Measurements from ENCODE around the gene ERLIN1. TPM values are rescaled to one million over a fixed set of nuclear protein-coding genes. Genes with fewer than 3 reads are reported as not detected.

ERLIN1 gene
- total RNA-seq, 1 experiment from 2014 or later = 54.9 TPM

GRCh38 chr10:100131571-100131970 is 54.3 kb downstream of the ERLIN1 start:
- no peak for DNase-seq (ENCODE audit: low spot score)
- no peaks in the 10 kb centered on the region for H3K9me3 ChIP-seq (ENCODE audit: low read depth, low read length, poor library complexity, severe bottlenecking)
- TF ChIP-seq EZH2 (IDR thresholded peaks at IDR 0.05; ENCODE audit: borderline replicate concordance, low read depth, low read length, poor library complexity, severe bottlenecking) = no peak
- no peak for TF ChIP-seq CTCF (conservative IDR thresholded peaks at IDR 0.05; ENCODE audit: low read depth, low read length)
- ChIA-PET CTCF (no interaction called here), POLR2A (ENCODE audit: low non-redundant PET) (no interaction called here)
- H3K4me1 ChIP-seq (ENCODE audit: insufficient read depth, low read length, poor library complexity, severe bottlenecking) = no peaks in the 10 kb centered on the region
- no peak overlapping the region for H3K27ac ChIP-seq (ENCODE audit: low read depth, low read length, poor library complexity, severe bottlenecking)
- BruUV-seq (replicated peaks) = no TSS peak
- no peaks in the 10 kb centered on the region for H3K27me3 ChIP-seq (replicated peaks; ENCODE audit: insufficient read depth, low read depth, low read length, poor library complexity)
- H3K4me3 ChIP-seq (ENCODE audit: low read depth, low read length, poor library complexity, severe bottlenecking) = no peak overlapping the region
- intact Hi-C loops (cut with micrococcal nuclease; ENCODE audit: unreplicated experiment) = no loop called here
- no peaks in the 10 kb centered on the region for H3K36me3 ChIP-seq (ENCODE audit: insufficient read depth, low read length, poor library complexity, severe bottlenecking)

GRCh38 chr10:100130831-100131230 is 55.0 kb downstream of the ERLIN1 start:
- Histone ChIP-seq H3K4me3 (ENCODE audit: low read depth, low read length, poor library complexity, severe bottlenecking) (no peak overlapping the region), H3K9me3 (ENCODE audit: low read depth, low read length, poor library complexity, severe bottlenecking) (no peaks in the 10 kb centered on the region), H3K36me3 (ENCODE audit: insufficient read depth, low read length, poor library complexity, severe bottlenecking) (no peaks in the 10 kb centered on the region), H3K4me1 (ENCODE audit: insufficient read depth, low read length, poor library complexity, severe bottlenecking) (no peaks in the 10 kb centered on the region), H3K27me3 (replicated peaks; ENCODE audit: insufficient read depth, low read depth, low read length, poor library complexity) (no peaks in the 10 kb centered on the region), H3K27ac (ENCODE audit: low read depth, low read length, poor library complexity, severe bottlenecking) (no peak overlapping the region)
- ChIA-PET CTCF (no interaction called here), POLR2A (ENCODE audit: low non-redundant PET) (no interaction called here)
- intact Hi-C loops (cut with micrococcal nuclease; ENCODE audit: unreplicated experiment) = no loop called here
- DNase-seq (ENCODE audit: low spot score) = no peak
- BruUV-seq (replicated peaks) = no TSS peak
- TF ChIP-seq CTCF (conservative IDR thresholded peaks at IDR 0.05; ENCODE audit: low read depth, low read length) (no peak), EZH2 (IDR thresholded peaks at IDR 0.05; ENCODE audit: borderline replicate concordance, low read depth, low read length, poor library complexity, severe bottlenecking) (no peak)

- no peaks in the 10 kb centered on the region for H3K4me1 ChIP-seq (ENCODE audit: insufficient read depth, low read length, poor library complexity, severe bottlenecking)
- H3K27ac ChIP-seq (ENCODE audit: low read depth, low read length, poor library complexity, severe bottlenecking) = no peak overlapping the region
- DNase-seq (ENCODE audit: low spot score) = no peak
- TF ChIP-seq EZH2 (IDR thresholded peaks at IDR 0.05; ENCODE audit: borderline replicate concordance, low read depth, low read length, poor library complexity, severe bottlenecking) (no peak), CTCF (conservative IDR thresholded peaks at IDR 0.05; ENCODE audit: low read depth, low read length) (no peak)
- ChIA-PET CTCF (no interaction called here), POLR2A (ENCODE audit: low non-redundant PET) (no interaction called here)
- no peaks in the 10 kb centered on the region for H3K36me3 ChIP-seq (ENCODE audit: insufficient read depth, low read length, poor library complexity, severe bottlenecking)
- no TSS peak for BruUV-seq (replicated peaks)
- no peak overlapping the region for H3K4me3 ChIP-seq (ENCODE audit: low read depth, low read length, poor library complexity, severe bottlenecking)
- intact Hi-C loops (cut with micrococcal nuclease; ENCODE audit: unreplicated experiment) = no loop called here
- no peaks in the 10 kb centered on the region for H3K9me3 ChIP-seq (ENCODE audit: low read depth, low read length, poor library complexity, severe bottlenecking)
- H3K27me3 ChIP-seq (replicated peaks; ENCODE audit: insufficient read depth, low read depth, low read length, poor library complexity) = no peaks in the 10 kb centered on the region
Measured at GRCh38 chr10:100129424-100129823, 56.4 kb downstream of the ERLIN1 start.
